Fibroblast of mammary gland (primary cell): ENCODE data around the gene PRDM10.
"Not testable (repeated sequence)": the region's sequence is repeated elsewhere in the genome, so short reads cannot be mapped to it uniquely, and the experiment has no call there.

Experiments used
- DNase-seq: peaks from one replicate; pipeline ENCODE4 v3.0.0-alpha.2; 2010; ENCODE audit warnings: low read depth
- H3K4me3 ChIP-seq: 2 replicates; pipeline ENCODE4 v1.5.1; 2011; ENCODE audit warnings: low read depth, mild to moderate bottlenecking, low read length, moderate library complexity; ENCODE audit not compliant: control insufficient read depth
- CTCF ChIP-seq: conservative IDR thresholded peaks from 2 replicates; pipeline ENCODE4 v1.5.1; 2011; ENCODE audit warnings: low read depth, low read length, inconsistent platforms; ENCODE audit not compliant: control insufficient read depth, insufficient read depth

PRDM10 gene

DNA sequence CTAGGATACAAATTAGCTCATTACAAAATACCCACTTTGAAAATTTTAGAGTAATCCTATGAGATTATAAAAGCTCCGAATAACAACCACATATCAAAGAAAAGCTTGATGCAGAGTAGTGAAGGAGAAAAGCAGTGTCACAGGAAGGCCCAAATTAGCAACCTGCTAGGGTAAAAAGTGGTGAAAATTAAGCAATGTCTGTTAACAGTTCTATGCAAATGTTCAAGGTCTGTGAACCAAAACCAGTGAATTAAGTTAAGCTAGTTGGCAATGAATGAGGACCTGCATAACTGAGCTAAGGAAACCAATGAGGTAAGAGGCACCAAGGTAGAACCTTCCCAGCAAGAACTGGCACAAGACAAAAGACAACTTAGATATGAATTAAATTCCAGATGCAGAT, 29.6 kb downstream of the PRDM10 start:
- DNase-seq, result no peak
- TF ChIP-seq CTCF, result no peak

GRCh38 chr11:129972611-129973010, 30.0 kb downstream of the PRDM10 start:
- no peak for TF ChIP-seq CTCF
- no peak for DNase-seq
- H3K4me3 ChIP-seq, result no peak overlapping the region

More for the DNA sequence above, 29.6 kb downstream of the PRDM10 start:
- H3K4me3 ChIP-seq, result no peak overlapping the region

GRCh38 chr11:129971856-129972255, 30.8 kb downstream of the PRDM10 start:
- H3K4me3 ChIP-seq, DNase-seq: not testable (repeated sequence)

- no peak for DNase-seq
- TF ChIP-seq CTCF, result no peak
- no peak overlapping the region for H3K4me3 ChIP-seq
Observed at GRCh38 chr11:129969920-129970319, 32.7 kb downstream of the PRDM10 start.

DNA sequence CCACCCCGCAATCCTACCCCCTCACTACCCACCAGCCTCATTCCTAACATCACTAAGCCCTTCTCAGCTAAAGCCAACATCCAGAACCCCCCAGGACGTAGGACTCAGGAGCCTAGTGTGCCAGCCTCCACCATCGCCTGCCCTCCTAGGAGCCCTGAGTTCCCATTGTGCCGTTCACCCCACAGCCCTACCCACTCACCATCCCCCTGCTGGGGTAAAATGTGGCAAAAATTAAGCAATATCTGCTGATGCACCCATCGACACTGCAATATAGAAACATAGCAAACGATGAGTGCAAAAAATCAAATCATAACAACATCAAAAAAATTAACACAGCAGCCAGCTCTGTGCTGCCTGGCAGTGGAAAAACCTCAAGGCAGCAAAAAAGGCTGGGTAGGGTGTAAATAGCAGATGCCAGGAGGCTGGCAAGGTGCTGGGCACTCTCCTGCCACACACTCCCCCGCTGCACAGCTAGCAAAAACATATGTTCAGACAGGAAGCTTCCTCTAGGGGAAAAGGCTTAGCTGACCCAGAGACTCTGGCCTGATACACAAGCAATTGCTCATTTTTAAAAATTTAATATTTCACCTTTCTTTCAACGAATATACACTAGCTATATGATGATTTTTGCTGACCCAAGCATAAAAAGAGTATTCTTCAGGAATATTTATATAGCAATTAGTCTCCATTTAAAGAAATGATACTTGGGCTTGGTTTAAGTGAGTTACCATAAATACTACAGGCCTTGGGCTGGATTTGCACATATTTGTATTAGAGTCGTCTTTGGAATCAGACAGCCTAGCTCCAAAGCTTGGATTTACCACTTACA, 33.8 kb downstream of the PRDM10 start:
- no peak for TF ChIP-seq CTCF
- DNase-seq, result no peak

GRCh38 chr11:129967996-129968395, 34.6 kb downstream of the PRDM10 start:
- no peak for DNase-seq
- TF ChIP-seq CTCF, result no peak
- H3K4me3 ChIP-seq, result no peak overlapping the region

More for the DNA sequence above, 33.8 kb downstream of the PRDM10 start:
- H3K4me3 ChIP-seq, result no peak overlapping the region

- no peak for TF ChIP-seq CTCF
- H3K4me3 ChIP-seq, result no peak overlapping the region
- no peak for DNase-seq
Observed at GRCh38 chr11:129965248-129965647, 37.4 kb downstream of the PRDM10 start.
